AG04450 (cell line): ENCODE results near the gene SPATS2L. TPM values are rescaled to one million over a fixed set of nuclear protein-coding genes. Genes with fewer than 3 reads are reported as not detected.

Experiments
- CTCF ChIA-PET: fragments of 300-600, 350-600 bp; formaldehyde crosslinking; extraction: SDS; loops from one replicate; lab custom pipeline; 2022; ENCODE audit warnings: antibody characterized with exemption, inconsistent platforms; lab: Charles Lee
- POLR2A ChIA-PET: fragments of 350-600 bp; formaldehyde crosslinking; extraction: SDS; loops from one replicate; lab custom pipeline; 2021; ENCODE audit warnings: antibody characterized with exemption, inconsistent platforms; lab: Yijun Ruan, JAX
- DNase-seq: peaks from one replicate; pipeline ENCODE4 v3.0.0-alpha.2; 2011; ENCODE audit warnings: low read depth, low spot score
- H3K27ac ChIP-seq: one replicate; pipeline ENCODE4 v1.5.1; 2012; ENCODE audit warnings: low read depth, low read length, control low read depth
- H3K27me3 ChIP-seq: one replicate; pipeline ENCODE4 v1.6.0; 2012; ENCODE audit warnings: low read length; ENCODE audit not compliant: control insufficient read depth, insufficient read depth
- H3K4me3 ChIP-seq: 2 replicates; pipeline ENCODE4 v1.5.1; 2011; ENCODE audit warnings: mild to moderate bottlenecking, low read depth, low read length, control low read depth
- H3K9me3 ChIP-seq: 2 replicates; pipeline ENCODE4 v1.5.1; 2012; ENCODE audit warnings: low read length; ENCODE audit not compliant: control insufficient read depth, insufficient read depth
- polyA plus RNA-seq: library from polyadenylated mRNA; depleted of rRNA; stranded (reverse); fragments of >200 nt; gene quantifications from 2 replicates; pipeline ENCODE4 v1.2.3, GENCODE V29; 2011
- TF ChIP-seq, protein P1 (sequence below): IDR thresholded peaks from 2 replicates; pipeline ENCODE4 v1.5.1; 2011; ENCODE audit warnings: low read depth, low read length, control low read depth, inconsistent platforms

SPATS2L gene
- polyA plus RNA-seq, 1 experiment = 361 TPM

DNA sequence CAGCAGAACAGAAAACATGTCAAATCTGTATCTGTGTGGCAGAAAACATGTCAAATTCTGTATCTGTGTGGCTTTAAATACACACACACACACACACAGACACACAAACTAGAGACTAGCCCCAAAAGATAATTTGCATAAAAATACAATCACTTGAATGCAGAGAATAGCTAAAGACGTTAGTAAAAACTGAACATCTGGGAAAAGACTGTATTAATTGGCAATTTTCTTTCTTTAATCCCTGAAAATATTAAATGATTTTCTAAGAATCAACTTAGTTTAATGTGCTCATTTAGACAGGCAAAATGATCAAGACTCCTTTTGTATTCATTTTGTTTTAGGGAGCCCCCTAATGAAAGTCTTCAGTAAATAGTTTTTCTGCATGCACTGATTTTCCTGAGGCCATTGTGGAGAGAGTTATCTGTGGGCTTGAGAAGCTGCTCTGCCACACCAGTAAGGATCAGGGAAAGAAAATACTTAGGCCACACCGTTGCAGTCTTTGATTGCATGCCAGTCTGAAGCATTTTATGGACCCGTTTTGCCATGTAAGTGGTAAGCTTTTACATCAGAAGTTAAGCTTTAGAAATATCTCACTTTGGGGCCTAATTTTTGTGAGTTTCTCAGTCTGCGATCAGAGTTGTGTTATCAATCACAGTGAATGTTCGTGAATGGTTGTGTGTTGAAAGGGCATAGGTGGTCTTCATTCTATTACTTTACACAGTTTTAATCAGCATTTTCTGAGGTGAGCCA lies 2.2 kb downstream of the SPATS2L start:
- ChIA-PET CTCF (interaction anchor here (0.6 to 2.1 kb wide), 10 partner anchors 11 to 432 kb away, joined by 3 to 8 read pairs (median 4); no protein-coding TSS in a partner anchor), POLR2A (interaction anchor here (0.7 kb wide), 1 partner anchor 23 kb away, joined by 3 read pairs; no protein-coding TSS in a partner anchor)
- TF ChIP-seq, protein P1, sequence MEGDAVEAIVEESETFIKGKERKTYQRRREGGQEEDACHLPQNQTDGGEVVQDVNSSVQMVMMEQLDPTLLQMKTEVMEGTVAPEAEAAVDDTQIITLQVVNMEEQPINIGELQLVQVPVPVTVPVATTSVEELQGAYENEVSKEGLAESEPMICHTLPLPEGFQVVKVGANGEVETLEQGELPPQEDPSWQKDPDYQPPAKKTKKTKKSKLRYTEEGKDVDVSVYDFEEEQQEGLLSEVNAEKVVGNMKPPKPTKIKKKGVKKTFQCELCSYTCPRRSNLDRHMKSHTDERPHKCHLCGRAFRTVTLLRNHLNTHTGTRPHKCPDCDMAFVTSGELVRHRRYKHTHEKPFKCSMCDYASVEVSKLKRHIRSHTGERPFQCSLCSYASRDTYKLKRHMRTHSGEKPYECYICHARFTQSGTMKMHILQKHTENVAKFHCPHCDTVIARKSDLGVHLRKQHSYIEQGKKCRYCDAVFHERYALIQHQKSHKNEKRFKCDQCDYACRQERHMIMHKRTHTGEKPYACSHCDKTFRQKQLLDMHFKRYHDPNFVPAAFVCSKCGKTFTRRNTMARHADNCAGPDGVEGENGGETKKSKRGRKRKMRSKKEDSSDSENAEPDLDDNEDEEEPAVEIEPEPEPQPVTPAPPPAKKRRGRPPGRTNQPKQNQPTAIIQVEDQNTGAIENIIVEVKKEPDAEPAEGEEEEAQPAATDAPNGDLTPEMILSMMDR = peak; percentile 36
- no peak for DNase-seq
- H3K27ac ChIP-seq = no peak overlapping the region
- no peaks in the 10 kb centered on the region for H3K27me3 ChIP-seq
- no peaks in the 10 kb centered on the region for H3K9me3 ChIP-seq
- H3K4me3 ChIP-seq = peak overlapping the region; percentile 74

DNA sequence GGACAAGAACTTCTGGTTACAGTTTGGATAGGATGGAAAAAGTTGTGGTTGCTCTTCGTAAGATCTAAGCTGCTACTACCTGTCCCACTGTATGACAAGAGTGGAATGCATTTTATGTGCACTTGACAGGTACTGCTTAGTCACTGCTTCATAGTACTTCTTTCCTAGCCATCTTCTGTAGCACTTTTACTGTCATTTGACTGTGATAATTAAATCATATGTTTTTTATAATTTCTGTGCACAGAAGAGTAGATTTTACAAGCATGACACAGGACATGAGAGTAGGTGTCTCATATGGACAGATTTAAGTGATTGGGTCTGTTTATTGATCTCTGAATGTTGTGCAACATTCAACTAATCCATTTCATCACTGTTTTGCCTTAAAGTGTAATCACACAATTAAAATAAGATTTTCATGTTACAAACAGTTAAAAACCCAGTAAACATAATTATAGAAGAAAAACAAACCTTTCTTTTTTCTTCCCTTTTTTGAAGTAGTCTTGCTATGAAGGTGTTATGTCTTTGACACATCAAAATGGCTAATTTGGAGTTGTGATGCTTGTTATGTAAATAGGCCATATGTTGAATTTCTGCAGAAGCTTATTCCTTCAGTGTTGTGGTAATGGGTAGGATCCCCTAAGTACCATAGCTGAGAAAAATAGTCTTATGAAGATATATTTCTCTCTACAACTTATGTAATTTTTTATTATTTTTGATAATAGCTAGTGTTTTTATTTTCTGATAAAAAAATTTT lies 3.0 kb downstream of the SPATS2L start:
- peak overlapping the region; percentile 74 for H3K4me3 ChIP-seq
- DNase-seq = no peak
- H3K27ac ChIP-seq = no peak overlapping the region
- TF ChIP-seq, protein P1 = no peak
- no peaks in the 10 kb centered on the region for H3K27me3 ChIP-seq
- CTCF ChIA-PET = interaction anchor here (0.8 to 2.1 kb wide), 10 partner anchors 10 to 432 kb away, joined by 3 to 8 read pairs (median 4); no protein-coding TSS in a partner anchor
- H3K9me3 ChIP-seq = no peaks in the 10 kb centered on the region
- POLR2A ChIA-PET = interaction anchor here (0.7 kb wide), 1 partner anchor 22 kb away, joined by 3 read pairs; no protein-coding TSS in a partner anchor

DNA sequence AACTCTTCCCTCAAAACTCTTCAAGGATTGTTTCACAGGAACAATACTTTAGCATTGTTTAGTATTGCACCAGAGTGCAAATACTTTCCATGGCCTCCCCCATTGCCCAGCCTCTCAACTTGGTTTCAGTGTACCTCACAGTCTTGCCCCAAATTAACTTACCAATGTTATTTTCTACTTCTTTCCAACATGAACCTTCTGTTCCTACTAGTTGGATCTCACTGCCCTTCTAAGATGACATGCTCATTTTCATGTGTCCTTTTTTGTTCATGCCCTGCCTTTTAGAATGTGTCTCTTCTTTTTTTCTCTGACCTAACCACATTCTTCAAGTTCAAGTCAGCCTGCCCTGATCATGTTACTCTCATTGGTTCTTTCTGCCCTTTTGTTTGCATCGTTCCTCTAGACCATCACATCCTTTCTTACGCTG lies 4.1 kb downstream of the SPATS2L start:
- Histone ChIP-seq H3K27me3 (no peaks in the 10 kb centered on the region), H3K27ac (no peak overlapping the region), H3K4me3 (no peak overlapping the region), H3K9me3 (no peaks in the 10 kb centered on the region)
- CTCF ChIA-PET = interaction anchor here (1.6 kb wide), 1 partner anchor 325 kb away, joined by 5 read pairs; no protein-coding TSS in a partner anchor
- TF ChIP-seq, protein P1 = no peak
- POLR2A ChIA-PET = no interaction called here
- no peak for DNase-seq

DNA sequence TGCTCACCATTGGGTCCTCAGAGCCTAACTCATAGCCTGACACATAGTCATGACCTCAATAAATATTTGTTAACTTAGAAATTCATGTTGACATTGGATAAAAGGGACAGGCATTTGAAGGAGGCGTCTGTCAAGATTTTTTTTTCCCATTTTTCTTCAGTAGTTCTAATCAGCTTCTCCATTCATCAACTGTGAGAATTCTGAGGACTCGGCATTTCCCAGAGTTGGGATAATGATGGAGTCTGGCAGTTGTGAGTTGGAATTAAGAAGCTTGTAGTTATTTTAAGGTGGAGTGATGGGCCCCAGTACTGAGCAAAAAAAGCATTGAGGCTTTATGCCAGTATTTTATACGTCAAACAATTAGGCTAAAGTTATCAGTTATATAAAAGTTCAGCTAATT lies 4.6 kb downstream of the SPATS2L start:
- POLR2A ChIA-PET = no interaction called here
- Histone ChIP-seq H3K4me3 (no peak overlapping the region), H3K27ac (no peak overlapping the region), H3K9me3 (no peaks in the 10 kb centered on the region), H3K27me3 (no peaks in the 10 kb centered on the region)
- DNase-seq = no peak
- TF ChIP-seq, protein P1 = no peak
- CTCF ChIA-PET = interaction anchor here (1.0 to 1.6 kb wide), 3 partner anchors 309 to 331 kb away, joined by 3 to 5 read pairs (median 3); no protein-coding TSS in a partner anchor
